ENCODE measurements around the gene PDLIM4. TPM values are rescaled to one million over a fixed set of nuclear protein-coding genes. Genes with fewer than 3 reads are reported as not detected.

Gene PDLIM4
- total and polyA plus RNA-seq, 7 experiments from 2014 or later: 0.99 TPM; not detected in 6

- ATAC-seq: no peak
- peaks cover 0 to 5% (median 0%) of the 10 kb centered on the region in 7 donors for H3K4me1 Mint-ChIP-seq
- CTCF ChIA-PET: no interaction called here
These were observed 8.7 kb downstream of the PDLIM4 start for GRCh38 chr5:132266031-132266835.

GRCh38 chr5:132266836-132267160 is 9.3 kb downstream of the PDLIM4 start:
- no peaks in the 10 kb centered on the region for H3K4me1 ChIP-seq (ENCODE audit: control insufficient read depth in 2 of 2, insufficient read depth in 2 of 2, low read length in 2 of 2)
- H3K36me3 ChIP-seq (ENCODE audit: control insufficient read depth in 2 of 3, insufficient read depth in 3 of 3, low read length in 3 of 3): no peaks in the 10 kb centered on the region
- peaks cover 0 to 5% (median 0%) of the 10 kb centered on the region in 7 donors for H3K4me1 Mint-ChIP-seq
- H3K27me3 ChIP-seq (ENCODE audit: control insufficient read depth in 2 of 2, insufficient read depth in 2 of 2, low read length in 2 of 2): no peaks in the 10 kb centered on the region
- H3K27ac ChIP-seq (ENCODE audit: low read depth, low read length): no peak overlapping the region
- no peaks in the 10 kb centered on the region for H3K27me3 Mint-ChIP-seq
- no peak overlapping the region for H3K4me3 ChIP-seq (ENCODE audit: low read length)
- ATAC-seq: no peak
- ChIA-PET CTCF (no interaction called here), POLR2A (no interaction called here)
- intact Hi-C loops (cut with micrococcal nuclease): no loop called here
- DNase-seq: peak in 1 of 9 donors; percentile 19
- H3K9me3 ChIP-seq (ENCODE audit: control insufficient read depth in 2 of 3, low read length in 3 of 3): no peaks in the 10 kb centered on the region
- no peaks in the 10 kb centered on the region for H3K36me3 Mint-ChIP-seq
- H3K4me3 Mint-ChIP-seq: no peak overlapping the region
- H3K9me3 Mint-ChIP-seq: peaks cover 0 to 1% (median 0%) of the 10 kb centered on the region in 11 donors
- H3K27ac Mint-ChIP-seq: no peak overlapping the region

More at GRCh38 chr5:132266031-132266835, 8.7 kb downstream of the PDLIM4 start:
- H3K4me3 ChIP-seq (ENCODE audit: low read length): no peak overlapping the region
- no peaks in the 10 kb centered on the region for H3K36me3 ChIP-seq (ENCODE audit: control insufficient read depth in 2 of 3, insufficient read depth in 3 of 3, low read length in 3 of 3)
- DNase-seq: no peak
- H3K4me1 ChIP-seq (ENCODE audit: control insufficient read depth in 2 of 2, insufficient read depth in 2 of 2, low read length in 2 of 2): no peaks in the 10 kb centered on the region
- Mint-ChIP-seq H3K27ac (no peak overlapping the region), H3K4me3 (no peak overlapping the region), H3K36me3 (no peaks in the 10 kb centered on the region), H3K27me3 (no peaks in the 10 kb centered on the region), H3K9me3 (peaks cover 0 to 1% (median 0%) of the 10 kb centered on the region in 11 donors)
- POLR2A ChIA-PET: no interaction called here
- no peaks in the 10 kb centered on the region for H3K27me3 ChIP-seq (ENCODE audit: control insufficient read depth in 2 of 2, insufficient read depth in 2 of 2, low read length in 2 of 2)
- H3K9me3 ChIP-seq (ENCODE audit: control insufficient read depth in 2 of 3, low read length in 3 of 3): no peaks in the 10 kb centered on the region
- intact Hi-C loops (cut with micrococcal nuclease): no loop called here
- no peak overlapping the region for H3K27ac ChIP-seq (ENCODE audit: low read depth, low read length)

- Histone ChIP-seq H3K27me3 (ENCODE audit: control insufficient read depth in 2 of 2, insufficient read depth in 2 of 2, low read length in 2 of 2) (no peaks in the 10 kb centered on the region), H3K36me3 (ENCODE audit: control insufficient read depth in 2 of 3, insufficient read depth in 3 of 3, low read length in 3 of 3) (no peaks in the 10 kb centered on the region), H3K27ac (ENCODE audit: low read depth, low read length) (no peak overlapping the region), H3K4me3 (ENCODE audit: low read length) (no peak overlapping the region), H3K4me1 (ENCODE audit: control insufficient read depth in 2 of 2, insufficient read depth in 2 of 2, low read length in 2 of 2) (no peaks in the 10 kb centered on the region), H3K9me3 (ENCODE audit: control insufficient read depth in 2 of 3, low read length in 3 of 3) (no peaks in the 10 kb centered on the region)
- POLR2A ChIA-PET: no interaction called here
- Mint-ChIP-seq H3K36me3 (no peaks in the 10 kb centered on the region), H3K27me3 (peaks cover 0 to 2% (median 0%) of the 10 kb centered on the region in 5 donors), H3K27ac (no peak overlapping the region), H3K4me1 (peaks cover 0 to 7% (median 2%) of the 10 kb centered on the region in 7 donors), H3K9me3 (no peaks in the 10 kb centered on the region), H3K4me3 (no peak overlapping the region)
- peak in 1 of 9 donors; percentile 19 for DNase-seq
- ATAC-seq: no peak
- intact Hi-C loops (cut with micrococcal nuclease): no loop called here
- CTCF ChIA-PET: no interaction called here
These were observed 9.8 kb downstream of the PDLIM4 start for GRCh38 chr5:132267166-132267739.

DNA sequence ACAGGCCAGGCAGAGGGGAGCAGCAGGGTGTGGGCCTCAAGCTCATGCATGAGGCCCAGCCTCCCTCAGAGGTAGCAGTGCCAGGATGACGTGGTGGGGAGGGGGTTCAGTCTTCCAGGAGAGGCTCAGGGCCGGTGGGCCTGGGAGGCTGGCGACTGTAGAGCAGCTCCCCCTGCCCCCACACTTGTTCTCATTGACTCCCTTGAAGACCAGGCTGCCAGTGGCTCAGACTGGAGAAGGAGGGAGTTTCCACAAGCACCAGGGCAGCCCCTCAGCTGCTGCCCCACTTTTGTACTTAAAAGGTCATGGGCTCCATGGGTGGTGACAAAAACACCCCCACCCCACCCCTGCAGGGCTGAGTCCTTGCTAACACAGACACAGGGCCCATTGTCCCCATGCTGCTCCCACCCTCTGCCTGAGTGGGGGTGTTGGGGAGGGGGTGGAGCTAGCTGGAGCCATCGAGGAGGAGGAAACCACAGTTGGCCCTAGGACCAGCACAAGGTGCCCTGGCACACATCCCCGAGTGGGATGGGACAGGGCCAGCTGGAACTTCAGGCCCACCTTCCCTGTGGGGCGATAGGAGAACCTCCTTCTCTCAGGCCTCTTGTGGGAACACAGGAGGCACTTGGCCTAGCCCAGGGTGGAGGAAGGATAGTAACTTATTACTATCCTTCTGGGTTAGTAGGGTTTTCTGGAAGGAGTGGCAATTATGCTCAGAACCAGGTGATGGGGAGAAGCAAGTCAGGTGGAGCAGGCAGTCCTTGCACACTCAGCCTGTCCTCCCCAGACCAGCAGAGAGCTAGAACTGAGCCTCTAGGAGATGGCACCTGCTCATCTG is 10.7 kb downstream of the PDLIM4 start:
- CTCF ChIA-PET: no interaction called here
- intact Hi-C loops (cut with micrococcal nuclease): no loop called here
- no peaks in the 10 kb centered on the region for H3K9me3 Mint-ChIP-seq

DNA sequence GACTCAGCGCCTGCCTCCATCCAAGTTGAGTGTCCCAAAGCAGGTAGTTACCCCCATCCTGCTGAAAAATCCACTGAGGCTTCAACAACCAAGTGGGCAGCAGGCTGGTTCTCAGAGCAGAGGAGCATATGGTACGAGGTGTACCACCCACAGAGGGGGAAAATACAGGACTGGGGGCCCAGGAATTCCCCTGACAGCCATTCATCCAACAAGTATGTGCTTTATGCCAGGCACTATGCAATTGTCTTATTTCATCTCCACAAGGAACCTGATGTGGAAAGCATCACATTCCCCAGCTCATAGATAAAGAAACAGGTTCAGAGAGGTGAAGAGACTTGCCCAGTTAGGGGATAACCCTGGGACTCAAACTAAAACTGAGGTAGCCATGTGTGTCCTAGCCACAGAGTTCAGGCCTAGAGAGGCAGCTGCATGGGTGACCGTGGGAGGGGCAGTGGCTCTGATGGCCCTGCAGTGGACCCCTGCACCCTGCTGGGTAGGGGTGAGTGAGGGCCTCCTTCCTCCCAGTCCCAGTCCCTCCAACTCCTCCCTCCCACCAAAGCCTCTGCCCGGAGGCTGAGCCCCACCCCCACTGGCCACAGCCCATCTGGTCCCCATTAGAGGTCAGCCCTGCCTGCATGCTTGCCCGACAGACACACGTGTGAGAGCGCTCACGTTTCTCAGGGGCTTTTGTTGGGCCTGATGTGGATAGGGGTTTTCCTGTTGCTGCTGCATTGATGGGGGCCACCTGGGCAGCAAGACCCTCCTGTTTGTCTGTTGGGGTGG is 11.5 kb downstream of the PDLIM4 start:
- peaks cover 0 to 4% of the 10 kb centered on the region in 2 donors for H3K4me1 ChIP-seq (ENCODE audit: control insufficient read depth in 2 of 2, insufficient read depth in 2 of 2, low read length in 2 of 2)
- H3K27ac Mint-ChIP-seq: no peak overlapping the region
- POLR2A ChIA-PET: no interaction called here
- intact Hi-C loops (cut with micrococcal nuclease): no loop called here
- H3K9me3 Mint-ChIP-seq: no peaks in the 10 kb centered on the region
- no peak overlapping the region for H3K4me3 ChIP-seq (ENCODE audit: low read length)
- no peaks in the 10 kb centered on the region for H3K27me3 ChIP-seq (ENCODE audit: control insufficient read depth in 2 of 2, insufficient read depth in 2 of 2, low read length in 2 of 2)
- CTCF ChIA-PET: no interaction called here
- H3K4me1 Mint-ChIP-seq: peaks cover 0 to 16% (median 14%) of the 10 kb centered on the region in 7 donors
- H3K27ac ChIP-seq (ENCODE audit: low read depth, low read length): no peak overlapping the region
- no peaks in the 10 kb centered on the region for H3K36me3 ChIP-seq (ENCODE audit: control insufficient read depth in 2 of 3, insufficient read depth in 3 of 3, low read length in 3 of 3)
- no peak for DNase-seq
- H3K9me3 ChIP-seq (ENCODE audit: control insufficient read depth in 2 of 3, low read length in 3 of 3): no peaks in the 10 kb centered on the region
- no peak overlapping the region for H3K4me3 Mint-ChIP-seq
- H3K36me3 Mint-ChIP-seq: no peaks in the 10 kb centered on the region
- peaks cover 7 to 12% (median 10%) of the 10 kb centered on the region in 5 donors for H3K27me3 Mint-ChIP-seq
- ATAC-seq: no peak

More for the DNA sequence above, 10.7 kb downstream of the PDLIM4 start:
- H3K27me3 Mint-ChIP-seq: peaks cover 0 to 8% (median 4%) of the 10 kb centered on the region in 5 donors
- H3K4me1 Mint-ChIP-seq: peaks cover 0 to 14% (median 11%) of the 10 kb centered on the region in 7 donors
- H3K27me3 ChIP-seq (ENCODE audit: control insufficient read depth in 2 of 2, insufficient read depth in 2 of 2, low read length in 2 of 2): no peaks in the 10 kb centered on the region
- H3K4me3 Mint-ChIP-seq: no peak overlapping the region
- H3K27ac Mint-ChIP-seq: no peak overlapping the region
- POLR2A ChIA-PET: no interaction called here
- ATAC-seq (no peak), DNase-seq (peak in 1 of 9 donors; percentile 20)
- H3K9me3 ChIP-seq (ENCODE audit: control insufficient read depth in 2 of 3, low read length in 3 of 3): no peaks in the 10 kb centered on the region
- no peak overlapping the region for H3K27ac ChIP-seq (ENCODE audit: low read depth, low read length)
- no peaks in the 10 kb centered on the region for H3K36me3 ChIP-seq (ENCODE audit: control insufficient read depth in 2 of 3, insufficient read depth in 3 of 3, low read length in 3 of 3)
- no peak overlapping the region for H3K4me3 ChIP-seq (ENCODE audit: low read length)
- no peaks in the 10 kb centered on the region for H3K36me3 Mint-ChIP-seq
- H3K4me1 ChIP-seq (ENCODE audit: control insufficient read depth in 2 of 2, insufficient read depth in 2 of 2, low read length in 2 of 2): peaks cover 0 to 4% of the 10 kb centered on the region in 2 donors

GRCh38 chr5:132269635-132270334 is 12.3 kb downstream of the PDLIM4 start:
- H3K9me3 ChIP-seq (ENCODE audit: control insufficient read depth in 2 of 3, low read length in 3 of 3): no peaks in the 10 kb centered on the region
- no peaks in the 10 kb centered on the region for H3K27me3 ChIP-seq (ENCODE audit: control insufficient read depth in 2 of 2, insufficient read depth in 2 of 2, low read length in 2 of 2)
- peak in 1 of 9 donors; percentile 10 for DNase-seq
- no peak overlapping the region for H3K27ac ChIP-seq (ENCODE audit: low read depth, low read length)
- H3K4me1 ChIP-seq (ENCODE audit: control insufficient read depth in 2 of 2, insufficient read depth in 2 of 2, low read length in 2 of 2): peaks cover 0 to 4% of the 10 kb centered on the region in 2 donors
- no peak overlapping the region for H3K4me3 ChIP-seq (ENCODE audit: low read length)
- ATAC-seq: no peak
- Mint-ChIP-seq H3K9me3 (no peaks in the 10 kb centered on the region), H3K36me3 (no peaks in the 10 kb centered on the region), H3K4me1 (peaks cover 0 to 16% (median 13%) of the 10 kb centered on the region in 7 donors), H3K27me3 (peaks cover 10 to 19% (median 12%) of the 10 kb centered on the region in 5 donors), H3K4me3 (no peak overlapping the region), H3K27ac (no peak overlapping the region)
- ChIA-PET POLR2A (no interaction called here), CTCF (no interaction called here)
- intact Hi-C loops (cut with micrococcal nuclease): loop anchor here (5.0 to 10.0 kb wide), 3 partner anchors 98 to 545 kb away; partner anchors contain the start of genes SLC22A5 (in 1 of the 2) and SOWAHA (in 1 of the 2)
- no peaks in the 10 kb centered on the region for H3K36me3 ChIP-seq (ENCODE audit: control insufficient read depth in 2 of 3, insufficient read depth in 3 of 3, low read length in 3 of 3)
